ENCODE data around the gene ANO7. TPM values are rescaled to one million over a fixed set of nuclear protein-coding genes. Genes with fewer than 3 reads are reported as not detected.

ANO7 gene
- total and polyA plus RNA-seq, 2 of the 13 experiments (the other 11 are each of a cell fraction or from before 2014, with no cell fraction given), result 4.1 to 4.9 TPM

GRCh38 chr2:241151934-241152660, 36.4 kb upstream of the ANO7 start:
- H3K27me3 ChIP-seq (ENCODE audit: control insufficient read depth in 1 of 2, insufficient read depth in 2 of 2, low read length in 2 of 2), result no peaks in the 10 kb centered on the region; a peak in 1 of 5 replicates
- FAIRE-seq (no peak), DNase-seq (ENCODE audit: low spot score) (no peak), ATAC-seq (no peak)
- intact Hi-C loops (cut with micrococcal nuclease; ENCODE audit: unreplicated experiment) (no loop called here), in situ Hi-C loops (cut with HindIII; ENCODE audit: extremely low pct_ligation_motif_present, low pct_unique_long_range_greater_than_20kb) (no loop called here)
- H3K79me2 ChIP-seq (ENCODE audit: insufficient read depth, low read length), result peaks cover 22% of the 10 kb centered on the region
- no peak overlapping the region for H3K27ac ChIP-seq (ENCODE audit: extremely low read length, insufficient read depth, low read length)
- H2AFZ ChIP-seq (ENCODE audit: low read length), result no peak overlapping the region
- H4K20me1 ChIP-seq (ENCODE audit: insufficient read depth, low read length), result no peaks in the 10 kb centered on the region
- no peaks in the 10 kb centered on the region for H3K9me3 ChIP-seq (ENCODE audit: low read length)
- no peak overlapping the region for H3K4me3 ChIP-seq (replicated peaks in 1 of 3; ENCODE audit: insufficient read depth in 1 of 3, low read depth in 2 of 3, low read length in 3 of 3)
- 87% methylated on average over 8 of the region's 8 CpGs for WGBS (ENCODE audit: low lambda C conversion rate)
- ChIA-PET CTCF (ENCODE audit: low intra/inter-chr PET ratio, low total read pairs) (no interaction called here), POLR2A (no interaction called here)
- H3K4me2 ChIP-seq (ENCODE audit: low read depth, low read length), result peak overlapping the region; percentile 87; the same call in 1 of the 2 replicates
- no peak for TF ChIP-seq MEF2D (CRISPR knock-in tag; IDR thresholded peaks at IDR 0.05)
- TF ChIP-seq ATF2 (CRISPR knock-in tag; IDR thresholded peaks at IDR 0.05), result no peak
- TF ChIP-seq SRSF1 (optimal IDR thresholded peaks at IDR 0.05; ENCODE audit: low read depth, low read length), result no peak
- TF ChIP-seq ZFX (CRISPR knock-in tag; IDR thresholded peaks at IDR 0.05; ENCODE audit: low read depth), result no peak
- TF ChIP-seq RAD51 (IDR thresholded peaks at IDR 0.05; ENCODE audit: borderline replicate concordance), result no peak
- no peak for TF ChIP-seq HNRNPLL (IDR thresholded peaks at IDR 0.05; ENCODE audit: low read depth, low read length, poor library complexity, severe bottlenecking)
- no peak for TF ChIP-seq HOXA3 (CRISPR knock-in tag; IDR thresholded peaks at IDR 0.05)
- no peak for TF ChIP-seq SIN3A (IDR thresholded peaks at IDR 0.05; ENCODE audit: borderline replicate concordance, low read depth, low read length)
- TF ChIP-seq ZNF12 (CRISPR knock-in tag; IDR thresholded peaks at IDR 0.05), result no peak
- TF ChIP-seq ZNF17 (CRISPR knock-in tag; IDR thresholded peaks at IDR 0.05), result no peak
- TF ChIP-seq TARDBP (CRISPR knock-in tag; IDR thresholded peaks at IDR 0.05), result no peak
- no peak for TF ChIP-seq PRDM15 (CRISPR knock-in tag; IDR thresholded peaks at IDR 0.05)
- TF ChIP-seq FOXA3 (CRISPR knock-in tag; IDR thresholded peaks at IDR 0.05), result no peak
- no peak for TF ChIP-seq LCORL (IDR thresholded peaks at IDR 0.05)
- TF ChIP-seq LCORL (CRISPR knock-in tag; IDR thresholded peaks at IDR 0.05), result no peak
- no peak for TF ChIP-seq THRA (CRISPR knock-in tag; IDR thresholded peaks at IDR 0.05; ENCODE audit: borderline replicate concordance)
- TF ChIP-seq ZNF782 (CRISPR knock-in tag; IDR thresholded peaks at IDR 0.05; ENCODE audit: borderline replicate concordance), result no peak
- no peak for TF ChIP-seq NR3C1 (CRISPR knock-in tag; IDR thresholded peaks at IDR 0.05)
- no peak for TF ChIP-seq ZNF747 (CRISPR knock-in tag; IDR thresholded peaks at IDR 0.05; ENCODE audit: borderline replicate concordance)
- H3K36me3 ChIP-seq (replicated peaks in 1 of 2; ENCODE audit: control insufficient read depth in 1 of 2, insufficient read depth in 2 of 2, low read length in 2 of 2), result peaks cover 3 to 17% of the 10 kb centered on the region in 2 experiments; a peak in 4 of 5 replicates
- H3K4me1 ChIP-seq (ENCODE audit: insufficient read depth, low read length), result peaks cover 25% of the 10 kb centered on the region
- H3K9ac ChIP-seq (ENCODE audit: insufficient read depth, low read depth, low read length), result no peak overlapping the region
- BruUV-seq (replicated peaks), result no TSS peak
